BLaER1 (cell line): ENCODE data around the gene PAX1.

Experiments used
- H3K27ac ChIP-seq: shearing (Covaris generic); formaldehyde crosslinking; 2 replicates; pipeline ENCODE4 v1.8.1; 2022
- H3K27me3 ChIP-seq: shearing (Covaris generic); formaldehyde crosslinking; 2 replicates; pipeline ENCODE4 v1.8.1; 2022
- H3K36me3 ChIP-seq: shearing (Covaris generic); formaldehyde crosslinking; 2 replicates; pipeline ENCODE4 v1.8.1; 2022
- H3K4me1 ChIP-seq: shearing (Covaris generic); formaldehyde crosslinking; 2 replicates; pipeline ENCODE4 v1.8.1; 2022
- H3K4me2 ChIP-seq: shearing (Covaris generic); formaldehyde crosslinking; 2 replicates; pipeline ENCODE4 v1.8.1; 2022
- H3K4me3 ChIP-seq: shearing (Covaris generic); formaldehyde crosslinking; 2 replicates; pipeline ENCODE4 v1.8.1; 2022
- H3K9ac ChIP-seq: shearing (Covaris generic); formaldehyde crosslinking; 2 replicates; pipeline ENCODE4 v1.8.1; 2022
- H3K9me3 ChIP-seq: shearing (Covaris generic); formaldehyde crosslinking; 2 replicates; pipeline ENCODE4 v1.8.1; 2022
- H4K20me1 ChIP-seq: shearing (Covaris generic); formaldehyde crosslinking; 2 replicates; pipeline ENCODE4 v1.8.1; 2022
- Cebpa-rat ChIP-seq: shearing (Covaris generic); IDR thresholded peaks from 2 replicates; pipeline ENCODE4 v1.8.1; 2022

Gene PAX1

DNA sequence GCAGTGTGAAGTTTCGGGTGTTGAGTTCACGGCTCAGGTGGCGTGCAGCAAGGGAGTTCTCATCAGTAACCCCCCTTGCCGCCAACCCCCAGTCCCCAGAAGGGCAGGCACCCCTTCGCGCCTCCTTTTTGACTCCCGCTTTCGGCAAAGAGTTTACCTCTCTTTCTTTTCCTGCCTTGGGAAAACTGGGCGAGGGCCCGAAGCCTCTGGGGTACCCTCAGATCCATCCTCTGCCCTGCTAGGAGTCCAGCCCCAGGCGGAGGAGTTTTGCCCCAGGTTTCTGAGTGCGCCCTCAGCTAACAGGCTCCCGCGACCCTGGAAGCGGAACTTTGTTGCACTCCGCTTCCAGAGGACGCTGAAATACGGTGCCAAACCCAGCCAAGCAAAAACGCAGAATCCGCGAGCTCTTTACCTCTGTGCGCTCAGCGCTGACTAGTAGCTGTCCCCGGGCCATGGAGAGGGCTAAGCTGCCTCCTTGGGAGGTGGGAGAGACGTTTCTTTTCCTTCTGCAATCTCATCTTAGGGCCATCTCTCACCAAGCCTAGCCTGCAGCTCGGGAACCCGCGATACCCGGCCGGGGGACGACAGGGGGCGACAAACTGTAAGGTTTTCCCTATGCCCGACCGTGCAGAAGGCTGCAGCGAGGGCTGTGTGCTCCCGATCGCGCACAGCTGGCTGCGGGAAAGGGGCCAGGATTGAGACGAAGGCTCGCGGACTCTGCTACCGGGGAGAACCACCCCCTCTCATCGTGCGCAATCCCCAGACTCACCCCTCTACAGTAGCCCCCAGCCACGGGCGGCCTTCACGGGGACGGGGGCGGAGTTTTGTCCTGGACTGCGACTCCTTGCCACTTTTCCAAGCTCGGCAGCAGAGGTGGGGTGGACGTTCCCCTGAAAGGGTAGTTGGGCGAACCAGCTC lies 2.7 kb upstream of the PAX1 start:
- no peak overlapping the region for H3K4me3 ChIP-seq
- no peaks in the 10 kb centered on the region for H4K20me1 ChIP-seq
- no peak for TF ChIP-seq Cebpa-rat
- H3K36me3 ChIP-seq, result no peaks in the 10 kb centered on the region
- peaks cover 55% of the 10 kb centered on the region for H3K27me3 ChIP-seq
- no peak overlapping the region for H3K9ac ChIP-seq
- H3K9me3 ChIP-seq, result peaks cover 65% of the 10 kb centered on the region
- no peak overlapping the region for H3K4me2 ChIP-seq
- no peak overlapping the region for H3K27ac ChIP-seq
- no peaks in the 10 kb centered on the region for H3K4me1 ChIP-seq

DNA sequence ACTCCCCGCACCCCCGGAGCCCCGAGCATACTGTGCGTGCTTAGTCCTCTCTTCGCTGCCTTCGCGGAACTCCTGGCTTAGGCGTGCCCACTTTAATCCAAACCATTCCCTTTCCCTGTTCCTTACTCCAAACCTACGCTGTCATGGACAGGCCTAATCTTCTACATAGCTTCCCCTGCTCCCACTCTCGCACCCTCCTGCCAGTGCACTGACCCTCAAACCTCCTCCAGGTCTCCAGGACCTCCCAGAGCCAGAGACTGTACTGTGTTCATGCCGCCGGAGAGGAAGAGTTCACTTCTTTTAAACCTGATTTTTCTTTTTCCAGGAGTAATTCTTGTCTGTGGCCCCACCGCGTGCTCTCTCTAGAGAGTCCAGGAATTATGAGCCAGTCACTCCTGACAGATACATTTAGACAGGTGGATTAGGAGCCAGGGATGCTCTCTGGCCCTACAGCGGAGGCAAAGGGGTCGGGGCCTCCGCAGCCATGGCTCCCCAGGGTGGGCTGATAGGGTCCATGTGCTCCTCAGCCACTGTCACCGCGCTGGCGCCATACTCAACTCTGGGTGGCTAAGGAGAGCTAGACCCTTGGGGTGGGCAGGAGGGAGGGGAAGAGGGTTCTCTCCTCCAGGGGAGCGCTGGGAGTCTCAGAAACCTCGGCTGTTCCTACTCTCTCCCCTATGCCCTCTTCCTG lies 1.6 kb upstream of the PAX1 start:
- TF ChIP-seq Cebpa-rat, result no peak
- no peaks in the 10 kb centered on the region; the same call in 1 of the 2 replicates for H4K20me1 ChIP-seq
- H3K4me2 ChIP-seq, result no peak overlapping the region
- peaks cover 66% of the 10 kb centered on the region for H3K27me3 ChIP-seq
- no peak overlapping the region for H3K27ac ChIP-seq
- H3K4me3 ChIP-seq, result no peak overlapping the region
- no peaks in the 10 kb centered on the region for H3K36me3 ChIP-seq
- peaks cover 76% of the 10 kb centered on the region for H3K9me3 ChIP-seq
- no peak overlapping the region for H3K9ac ChIP-seq
- H3K4me1 ChIP-seq, result no peaks in the 10 kb centered on the region

DNA sequence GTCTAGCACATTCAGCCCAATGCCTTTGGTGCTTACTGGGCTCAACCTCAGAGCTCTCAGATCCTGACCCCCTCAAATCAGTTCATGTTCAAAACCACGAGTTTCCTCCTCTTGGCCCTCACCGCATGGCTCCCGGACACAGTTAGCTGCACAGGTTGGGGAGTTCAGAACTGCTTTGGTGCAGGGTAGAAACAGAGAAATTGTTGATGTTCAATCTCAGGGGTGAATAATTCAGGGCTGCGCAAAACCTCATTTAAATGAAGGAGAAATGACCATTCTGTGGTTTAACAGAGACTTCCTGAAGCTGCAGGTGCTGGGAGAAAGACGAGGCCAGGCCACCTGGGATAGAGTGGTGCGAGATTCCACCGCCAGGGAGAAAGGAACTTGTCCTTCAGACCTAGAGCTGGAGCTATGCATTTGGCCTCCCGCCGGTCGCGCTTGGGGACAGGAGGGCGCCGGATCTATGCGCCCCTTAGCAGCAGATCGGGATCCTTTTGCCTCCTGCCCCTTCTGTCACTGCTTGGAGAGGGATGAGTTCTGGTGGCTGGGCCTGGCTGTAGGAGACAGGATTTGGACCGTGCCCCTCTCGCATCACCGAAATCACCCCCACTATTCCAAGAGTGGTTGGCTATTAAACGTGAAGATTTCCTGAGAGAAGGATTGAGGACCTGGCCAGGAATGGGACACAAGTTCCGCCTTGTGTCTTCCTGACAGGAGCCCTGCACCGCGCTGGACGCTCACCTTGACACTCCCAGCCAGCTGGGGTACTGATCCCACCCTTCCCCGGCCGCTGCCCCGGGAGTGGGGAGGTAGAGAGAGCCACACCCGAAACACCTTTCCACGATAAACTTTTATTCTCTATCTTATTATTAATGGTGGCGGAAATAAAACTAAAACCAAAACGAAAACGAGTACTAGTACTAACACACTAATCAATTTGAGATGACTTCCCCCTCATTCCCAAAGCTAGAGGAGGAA lies 767 bp upstream of the PAX1 start:
- TF ChIP-seq Cebpa-rat, result no peak
- H3K9ac ChIP-seq, result no peak overlapping the region
- H3K9me3 ChIP-seq, result peaks cover 84% of the 10 kb centered on the region
- H3K27me3 ChIP-seq, result peaks cover 74% of the 10 kb centered on the region
- H4K20me1 ChIP-seq, result no peaks in the 10 kb centered on the region; the same call in 1 of the 2 replicates
- no peak overlapping the region for H3K4me2 ChIP-seq
- no peaks in the 10 kb centered on the region for H3K4me1 ChIP-seq
- H3K27ac ChIP-seq, result no peak overlapping the region
- no peaks in the 10 kb centered on the region for H3K36me3 ChIP-seq
- H3K4me3 ChIP-seq, result no peak overlapping the region

DNA sequence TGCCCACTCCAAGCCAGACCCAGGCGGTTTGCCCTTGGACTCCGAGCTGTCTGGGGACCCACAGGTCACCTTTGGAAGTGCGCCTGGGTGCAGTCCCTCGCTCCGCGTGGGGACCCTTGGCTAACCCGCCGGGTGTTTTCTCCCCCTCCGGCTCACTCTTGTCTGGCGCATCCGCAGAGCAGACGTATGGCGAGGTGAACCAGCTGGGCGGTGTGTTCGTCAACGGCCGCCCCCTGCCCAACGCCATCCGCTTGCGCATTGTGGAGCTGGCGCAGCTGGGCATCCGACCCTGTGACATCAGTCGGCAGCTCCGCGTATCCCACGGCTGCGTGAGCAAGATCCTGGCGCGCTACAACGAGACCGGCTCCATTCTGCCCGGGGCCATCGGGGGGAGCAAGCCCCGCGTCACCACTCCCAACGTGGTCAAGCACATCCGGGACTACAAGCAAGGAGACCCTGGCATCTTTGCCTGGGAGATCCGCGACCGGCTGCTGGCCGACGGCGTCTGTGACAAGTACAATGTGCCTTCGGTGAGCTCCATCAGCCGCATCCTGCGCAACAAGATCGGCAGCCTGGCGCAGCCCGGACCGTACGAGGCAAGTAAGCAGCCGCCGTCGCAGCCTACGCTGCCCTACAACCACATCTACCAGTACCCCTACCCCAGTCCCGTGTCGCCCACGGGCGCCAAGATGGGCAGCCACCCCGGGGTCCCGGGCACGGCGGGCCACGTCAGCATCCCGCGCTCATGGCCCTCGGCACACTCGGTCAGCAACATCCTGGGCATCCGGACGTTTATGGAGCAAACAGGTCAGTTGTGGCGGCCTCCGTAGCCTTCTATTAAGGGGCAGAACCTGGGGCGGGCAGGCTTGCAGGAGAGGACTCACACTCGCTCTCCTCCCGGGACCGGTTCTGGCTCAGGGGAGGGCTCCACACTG lies 1.1 kb downstream of the PAX1 start:
- H3K4me3 ChIP-seq, result no peak overlapping the region
- H3K9ac ChIP-seq, result no peak overlapping the region
- H3K9me3 ChIP-seq, result peaks cover 80% of the 10 kb centered on the region
- H4K20me1 ChIP-seq, result no peaks in the 10 kb centered on the region; the same call in 1 of the 2 replicates
- peaks cover 75% of the 10 kb centered on the region for H3K27me3 ChIP-seq
- H3K36me3 ChIP-seq, result no peaks in the 10 kb centered on the region
- no peak for TF ChIP-seq Cebpa-rat
- no peak overlapping the region for H3K4me2 ChIP-seq
- no peaks in the 10 kb centered on the region for H3K4me1 ChIP-seq
- H3K27ac ChIP-seq, result no peak overlapping the region

DNA sequence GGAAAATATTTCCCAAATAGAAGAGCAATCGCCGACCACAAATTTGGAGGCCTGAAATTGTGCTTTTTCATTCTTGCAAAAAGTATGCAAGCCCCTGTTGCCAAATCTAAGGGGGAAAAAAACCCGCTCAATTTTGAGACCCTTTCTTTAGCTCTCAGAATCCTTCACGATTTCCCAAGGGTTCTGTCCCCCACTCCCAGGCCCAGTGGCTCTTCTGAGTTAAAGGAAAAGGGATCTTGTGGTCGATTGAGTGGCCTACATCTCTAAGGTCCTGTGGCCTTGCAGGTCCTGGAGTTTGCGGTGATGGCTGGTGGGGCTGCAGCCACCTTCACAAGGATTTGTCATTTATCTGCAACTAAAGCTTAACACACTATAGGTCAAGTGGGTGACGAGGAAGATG lies 1.8 kb downstream of the PAX1 start:
- Histone ChIP-seq H3K9me3 (peaks cover 73% of the 10 kb centered on the region), H3K4me3 (no peak overlapping the region), H3K9ac (no peak overlapping the region)

DNA sequence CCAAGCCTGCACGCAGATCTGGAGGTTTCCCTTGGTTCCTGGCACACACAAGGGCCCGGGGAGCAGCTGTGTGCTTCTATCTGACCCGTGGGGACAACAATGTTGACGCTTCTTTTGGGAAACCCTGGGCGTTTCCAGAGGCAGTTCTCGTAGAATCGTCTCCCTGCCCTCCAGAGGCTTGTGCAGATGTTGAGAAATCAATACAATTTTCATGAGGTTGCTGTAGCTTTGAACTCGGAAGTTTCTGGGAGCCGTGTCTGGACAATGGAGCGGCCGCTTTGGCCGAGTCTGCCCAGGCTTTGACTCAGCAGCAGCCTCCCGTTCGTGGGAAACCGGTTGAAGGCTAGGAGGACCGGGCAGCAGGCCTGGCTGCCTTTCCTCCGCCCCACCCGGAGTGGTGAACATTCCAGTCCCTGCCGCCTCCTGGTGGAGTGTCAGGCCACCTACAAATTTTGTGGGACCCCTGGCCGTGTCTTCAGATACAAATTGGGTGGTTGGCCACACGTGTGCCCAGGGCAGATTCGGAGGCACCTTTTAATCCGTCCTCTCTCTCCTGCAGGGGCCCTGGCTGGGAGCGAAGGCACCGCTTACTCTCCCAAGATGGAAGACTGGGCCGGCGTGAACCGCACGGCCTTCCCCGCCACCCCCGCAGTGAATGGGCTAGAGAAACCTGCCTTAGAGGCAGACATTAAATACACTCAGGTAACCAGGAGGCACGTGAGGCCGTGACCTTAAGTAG lies 2.7 kb downstream of the PAX1 start:
- Histone ChIP-seq H3K27me3 (peaks cover 75% of the 10 kb centered on the region), H3K9ac (no peak overlapping the region), H4K20me1 (no peaks in the 10 kb centered on the region; the same call in 1 of the 2 replicates), H3K4me2 (no peak overlapping the region), H3K9me3 (peaks cover 68% of the 10 kb centered on the region), H3K27ac (no peak overlapping the region), H3K36me3 (no peaks in the 10 kb centered on the region), H3K4me1 (no peaks in the 10 kb centered on the region), H3K4me3 (no peak overlapping the region)
- TF ChIP-seq Cebpa-rat, result no peak

More for the DNA sequence above, 1.8 kb downstream of the PAX1 start:
- no peak overlapping the region for H3K27ac ChIP-seq
- peaks cover 75% of the 10 kb centered on the region for H3K27me3 ChIP-seq
- no peaks in the 10 kb centered on the region for H3K4me1 ChIP-seq
- TF ChIP-seq Cebpa-rat, result no peak
- no peaks in the 10 kb centered on the region for H3K36me3 ChIP-seq
- H3K4me2 ChIP-seq, result no peak overlapping the region
- H4K20me1 ChIP-seq, result no peaks in the 10 kb centered on the region; the same call in 1 of the 2 replicates

DNA sequence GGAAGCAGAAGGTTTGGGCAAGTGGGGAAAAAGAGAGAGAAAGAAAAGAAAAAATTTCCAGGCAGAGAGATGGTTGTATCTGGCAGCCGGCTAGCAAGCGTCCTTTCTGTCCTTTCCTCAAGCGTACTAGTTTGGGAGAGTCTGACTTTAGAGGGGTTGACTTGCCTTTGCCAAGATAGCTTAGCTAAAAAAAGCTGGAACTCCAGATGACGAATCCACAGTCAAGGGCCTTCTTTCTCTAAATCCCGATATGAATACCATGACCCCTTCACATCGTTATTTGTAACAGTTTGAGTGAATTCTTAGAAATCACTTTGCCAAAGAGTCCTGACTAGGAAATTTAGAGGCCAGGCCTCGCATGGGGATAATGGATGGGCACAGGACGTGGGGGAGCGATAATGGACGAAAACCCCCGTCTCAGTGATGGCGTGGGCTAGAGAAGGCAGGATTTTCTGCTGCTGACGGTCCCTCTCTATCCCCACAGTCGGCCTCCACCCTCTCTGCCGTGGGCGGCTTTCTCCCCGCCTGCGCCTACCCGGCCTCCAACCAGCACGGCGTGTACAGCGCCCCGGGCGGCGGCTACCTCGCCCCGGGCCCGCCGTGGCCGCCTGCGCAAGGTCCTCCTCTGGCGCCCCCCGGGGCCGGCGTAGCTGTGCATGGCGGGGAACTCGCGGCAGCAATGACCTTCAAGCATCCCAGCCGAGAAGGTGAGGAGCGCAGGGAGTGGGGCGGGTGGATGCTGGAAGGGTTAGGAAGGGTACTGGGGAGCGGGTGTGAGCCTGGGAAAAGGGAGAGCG lies 3.5 kb downstream of the PAX1 start:
- no peak for TF ChIP-seq Cebpa-rat
- Histone ChIP-seq H3K9ac (no peak overlapping the region), H3K4me2 (no peak overlapping the region), H3K4me1 (no peaks in the 10 kb centered on the region), H3K36me3 (no peaks in the 10 kb centered on the region), H4K20me1 (no peaks in the 10 kb centered on the region; the same call in 1 of the 2 replicates), H3K27me3 (peaks cover 80% of the 10 kb centered on the region), H3K27ac (no peak overlapping the region), H3K4me3 (no peak overlapping the region), H3K9me3 (peaks cover 67% of the 10 kb centered on the region)
